GM18511 (cell line): ENCODE results near the gene RHOT2.

Source experiments
- ATAC-seq: cut with Tn5 transposase; IDR thresholded peaks from one replicate; pipeline ENCODE4 v1.9.1; 2021; ENCODE audit warnings: mild to moderate bottlenecking, moderate library complexity; ENCODE audit not compliant: unreplicated experiment

The RHOT2 gene

DNA sequence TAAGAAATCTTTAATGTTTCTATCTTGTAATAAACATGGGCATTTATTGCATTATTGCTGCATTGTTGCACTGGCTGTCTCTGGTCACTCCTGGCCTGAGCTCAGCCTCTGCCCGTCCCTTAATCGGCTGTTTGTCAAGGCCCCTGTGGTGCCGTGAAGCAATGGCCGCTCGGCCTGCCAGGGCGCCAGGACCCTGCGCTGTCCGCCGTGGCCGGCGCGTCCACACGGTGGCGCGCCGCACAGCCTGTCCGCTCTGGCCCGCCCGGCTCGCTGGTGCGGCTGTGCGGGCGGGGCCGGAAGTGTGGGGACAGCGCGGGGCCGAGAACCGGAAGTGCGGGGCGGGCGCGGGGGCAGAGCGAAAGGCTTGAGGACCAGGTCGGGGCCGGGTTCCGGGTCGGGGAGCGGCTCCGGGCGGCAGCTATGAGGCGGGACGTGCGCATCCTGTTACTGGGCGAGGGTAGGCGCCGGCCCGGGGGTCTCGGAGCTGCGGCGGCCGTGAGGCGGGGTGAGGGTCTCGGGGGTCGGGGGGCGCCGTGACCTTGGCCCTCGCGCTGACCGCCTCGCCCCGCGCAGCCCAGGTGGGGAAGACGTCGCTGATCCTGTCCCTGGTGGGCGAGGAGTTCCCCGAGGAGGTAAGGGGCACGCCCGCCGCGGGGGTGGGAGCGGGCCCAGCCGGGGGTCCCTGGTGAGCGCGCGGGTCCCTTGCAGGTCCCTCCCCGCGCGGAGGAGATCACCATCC lies at the start of gene RHOT2:
TSS of gene RHOT2 (plus strand) at position 353 of the 739 bp plus-strand sequence. CDS start at position 421, 68 bp downstream.
- peak; percentile 85 for ATAC-seq

DNA sequence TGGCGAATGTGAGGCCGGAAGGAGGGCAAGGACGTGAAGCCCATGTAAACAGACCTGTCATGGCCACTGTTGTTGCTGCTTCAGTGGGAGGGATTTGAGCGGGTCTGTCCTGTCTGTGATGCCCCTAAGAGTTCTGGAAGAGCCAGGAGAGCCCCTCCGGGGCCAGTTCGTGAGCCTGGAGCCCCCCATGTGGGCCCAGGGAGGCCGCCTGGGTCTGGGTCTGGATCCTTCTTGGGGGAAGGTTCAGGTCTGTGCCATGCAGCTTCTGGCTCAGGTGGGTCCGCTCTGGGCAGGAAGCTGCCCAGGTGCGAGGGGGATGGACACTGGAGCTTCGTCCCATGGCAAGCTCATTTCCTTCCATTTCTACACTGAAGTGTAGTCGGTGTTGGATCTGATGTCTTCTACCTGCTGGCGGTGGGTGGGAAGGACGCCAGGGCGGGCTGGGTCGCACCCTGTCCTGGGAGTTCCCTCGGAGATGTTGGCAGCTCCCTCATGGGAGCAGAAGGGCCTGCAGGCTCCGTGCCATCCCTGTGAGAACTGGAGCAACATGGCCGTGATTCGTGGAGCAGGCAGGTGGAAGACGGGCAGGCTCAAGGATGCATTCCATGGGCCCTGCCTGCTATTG lies 48.3 kb upstream of the RHOT2 start:
- no peak for ATAC-seq

DNA sequence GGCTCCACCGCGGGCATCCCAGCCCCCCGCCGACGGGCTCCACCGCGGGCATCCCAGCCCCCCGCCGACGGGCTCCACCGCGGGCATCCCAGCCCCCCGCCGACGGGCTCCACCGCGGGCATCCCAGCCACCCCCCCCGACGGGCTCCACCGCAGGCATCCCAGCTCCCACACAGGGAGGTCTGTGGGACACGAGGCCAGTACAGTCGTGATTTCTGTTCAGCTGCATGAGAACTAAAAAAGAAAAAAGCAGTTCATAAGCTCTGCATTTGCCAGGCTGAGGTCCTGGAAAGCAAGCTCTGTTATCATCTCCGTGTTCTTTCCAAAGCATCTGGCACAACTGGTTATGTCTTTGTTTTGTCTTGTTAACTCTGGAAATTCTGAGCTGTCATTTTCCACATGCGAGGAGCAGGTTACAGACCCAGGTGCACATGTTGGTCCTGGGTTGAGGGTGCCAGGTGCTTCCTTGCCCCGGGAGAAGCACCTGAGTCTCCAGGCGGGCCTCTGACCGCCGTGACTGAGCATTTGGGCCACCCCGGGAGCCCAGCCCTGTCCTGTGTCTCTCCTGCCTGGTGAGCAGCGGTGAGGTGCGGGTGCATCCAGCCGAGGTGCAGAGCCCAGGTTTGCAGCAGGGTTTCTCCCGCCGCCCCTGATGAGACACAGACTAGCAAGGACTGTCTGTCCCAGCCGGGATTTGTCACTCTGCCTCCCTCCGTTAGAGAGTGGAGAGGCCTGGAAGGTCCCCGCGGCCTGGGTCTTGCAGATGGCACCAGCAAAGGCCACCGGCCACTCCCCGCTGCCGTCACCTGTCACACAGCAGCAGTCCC lies 47.0 kb upstream of the RHOT2 start:
- ATAC-seq, result no peak

DNA sequence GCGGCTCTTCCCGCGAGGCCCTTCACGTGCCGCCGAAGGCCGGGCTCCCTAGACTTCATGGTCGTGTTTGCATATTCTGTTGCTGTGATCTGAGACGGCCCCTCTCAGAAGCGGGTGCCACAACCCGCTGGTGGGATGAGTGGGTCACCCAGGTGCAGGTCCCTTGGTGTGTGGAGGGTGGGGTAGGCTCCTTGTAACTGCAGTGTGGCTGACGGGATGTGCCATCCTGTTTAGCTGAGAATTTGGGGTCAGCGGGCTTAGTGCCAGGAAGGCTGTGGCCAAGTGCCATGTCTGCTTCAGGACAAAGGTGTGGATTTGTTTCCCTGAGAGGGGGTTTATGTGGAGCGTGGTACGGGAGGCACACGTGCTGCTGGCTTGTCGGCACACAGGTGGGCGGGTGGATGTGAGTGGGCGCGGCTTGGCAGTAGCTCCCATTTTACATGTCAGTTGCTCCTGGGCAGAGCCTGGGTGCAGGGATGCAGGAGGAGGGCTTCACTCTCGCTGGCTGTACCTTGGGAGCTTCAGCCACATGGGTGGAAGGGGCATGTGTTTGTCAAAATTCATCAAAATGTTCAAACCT lies 46.3 kb upstream of the RHOT2 start:
- ATAC-seq, result no peak

DNA sequence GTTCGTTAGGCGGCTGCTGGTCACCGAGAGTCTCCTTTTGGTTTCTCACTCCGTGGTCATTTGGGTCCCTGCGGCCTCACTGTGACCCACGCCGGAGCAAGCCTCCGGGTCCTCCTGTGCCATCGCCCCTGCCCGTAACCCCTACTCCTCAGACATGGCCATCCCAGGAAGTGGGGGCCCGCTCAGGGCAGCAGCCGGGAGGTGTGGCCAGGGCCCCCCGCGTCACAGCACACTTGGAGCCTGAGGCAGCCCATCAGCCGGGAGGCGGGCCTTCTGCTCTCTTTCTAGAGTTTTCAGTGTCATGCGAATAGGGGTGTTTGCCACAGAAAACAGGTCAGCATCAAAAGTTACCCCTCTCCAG lies 45.0 kb upstream of the RHOT2 start:
- no peak for ATAC-seq

DNA sequence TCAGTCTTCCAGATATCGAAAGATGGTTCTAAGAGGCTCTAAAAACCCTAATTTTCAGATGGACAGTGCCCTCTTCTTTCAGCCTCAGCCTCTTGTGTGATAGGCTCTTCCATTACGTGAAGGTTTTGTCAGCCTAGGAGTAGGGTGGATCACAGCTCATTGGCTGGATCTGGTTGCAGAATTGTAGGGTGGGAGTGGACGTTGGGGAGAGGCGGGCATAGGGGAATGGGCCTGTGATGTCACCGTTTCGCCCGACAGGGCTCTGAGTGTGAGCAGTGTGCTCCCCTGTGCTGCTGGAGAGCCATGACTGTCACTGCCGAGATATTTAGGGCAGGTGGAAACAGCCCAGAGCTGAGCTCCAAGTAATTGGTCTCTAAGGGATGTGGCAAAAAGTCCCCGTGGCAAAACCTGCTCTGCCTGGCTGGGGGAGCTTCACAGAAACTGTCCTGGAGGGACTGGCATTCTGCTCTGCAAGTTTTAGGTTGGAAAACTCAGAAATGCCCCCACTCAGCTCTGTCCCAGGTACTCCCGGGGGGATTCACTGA lies 43.3 kb upstream of the RHOT2 start:
- no peak for ATAC-seq

DNA sequence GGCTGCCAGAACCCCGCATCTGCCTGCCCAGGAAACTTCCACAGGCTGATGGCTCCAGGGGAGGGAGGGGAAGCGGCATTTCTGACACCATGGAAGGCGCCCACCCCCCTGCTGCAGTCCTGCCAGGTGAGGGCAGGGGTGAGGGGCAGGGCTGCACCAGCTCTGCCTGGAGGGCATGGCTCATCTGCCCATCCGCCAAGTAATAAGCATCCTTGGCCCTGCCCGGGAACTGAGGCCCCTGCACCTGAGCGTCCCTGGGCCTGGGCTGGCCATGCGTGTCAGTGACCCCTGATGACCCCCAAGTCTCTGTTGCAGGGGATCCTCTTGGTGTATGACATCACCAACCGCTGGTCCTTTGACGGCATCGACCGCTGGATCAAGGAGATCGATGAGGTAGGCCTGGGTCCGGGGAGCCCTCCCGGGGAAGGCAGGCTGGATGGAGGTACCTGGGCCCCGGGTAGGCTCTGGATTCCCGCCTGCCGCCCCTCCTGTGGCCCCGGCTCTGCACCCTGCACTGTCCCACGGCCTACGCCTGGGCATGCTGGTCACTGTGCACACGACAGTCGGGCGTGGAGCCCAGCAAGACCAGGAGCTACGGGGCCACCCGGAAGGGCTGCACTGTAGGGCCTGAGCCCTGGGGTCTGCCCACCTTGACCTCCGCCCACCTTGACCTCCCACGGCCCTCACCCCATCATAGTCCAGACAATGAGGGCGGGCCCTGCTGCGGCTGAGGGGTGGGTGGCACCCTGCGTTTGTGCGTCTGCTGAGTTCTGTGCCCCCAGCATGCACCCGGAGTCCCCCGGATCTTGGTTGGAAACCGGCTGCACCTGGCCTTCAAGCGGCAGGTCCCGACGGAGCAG lies 42.6 kb upstream of the RHOT2 start:
- no peak for ATAC-seq

DNA sequence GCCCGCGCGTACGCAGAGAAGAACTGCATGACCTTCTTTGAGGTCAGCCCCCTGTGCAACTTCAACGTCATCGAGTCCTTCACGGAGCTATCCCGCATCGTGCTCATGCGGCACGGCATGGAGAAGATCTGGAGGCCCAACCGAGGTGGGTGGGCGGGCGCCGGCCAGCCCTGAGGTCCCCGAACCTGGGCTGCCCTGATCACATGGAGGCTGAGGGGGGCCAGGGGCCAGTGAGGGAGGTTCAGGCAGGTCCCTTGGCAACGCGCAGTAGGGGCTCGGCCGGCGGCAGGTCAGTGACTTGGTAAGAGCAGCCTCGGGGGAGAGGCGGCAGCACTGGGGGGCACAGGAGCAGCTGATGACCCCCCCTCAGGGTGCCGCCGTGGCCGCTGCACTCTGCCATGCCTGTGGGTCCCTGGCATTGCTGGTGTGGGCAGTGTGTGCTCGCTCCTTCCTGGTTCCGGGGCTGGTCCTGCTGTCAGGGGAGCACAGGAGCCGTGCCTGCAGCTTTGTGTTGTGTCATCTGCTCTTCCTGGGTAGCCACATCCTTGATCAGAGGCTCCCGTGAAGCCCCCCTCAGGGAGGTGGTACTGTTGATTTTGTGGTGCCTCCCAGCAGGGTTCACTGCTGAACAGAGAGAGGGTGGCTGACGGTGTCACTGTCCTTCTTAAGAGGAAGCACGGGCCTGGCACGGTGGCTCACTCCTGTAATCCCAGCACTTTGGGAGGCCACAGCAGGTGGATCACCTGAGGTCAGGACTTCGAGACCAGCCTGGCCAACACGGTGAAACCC lies 41.8 kb upstream of the RHOT2 start:
- no peak for ATAC-seq

DNA sequence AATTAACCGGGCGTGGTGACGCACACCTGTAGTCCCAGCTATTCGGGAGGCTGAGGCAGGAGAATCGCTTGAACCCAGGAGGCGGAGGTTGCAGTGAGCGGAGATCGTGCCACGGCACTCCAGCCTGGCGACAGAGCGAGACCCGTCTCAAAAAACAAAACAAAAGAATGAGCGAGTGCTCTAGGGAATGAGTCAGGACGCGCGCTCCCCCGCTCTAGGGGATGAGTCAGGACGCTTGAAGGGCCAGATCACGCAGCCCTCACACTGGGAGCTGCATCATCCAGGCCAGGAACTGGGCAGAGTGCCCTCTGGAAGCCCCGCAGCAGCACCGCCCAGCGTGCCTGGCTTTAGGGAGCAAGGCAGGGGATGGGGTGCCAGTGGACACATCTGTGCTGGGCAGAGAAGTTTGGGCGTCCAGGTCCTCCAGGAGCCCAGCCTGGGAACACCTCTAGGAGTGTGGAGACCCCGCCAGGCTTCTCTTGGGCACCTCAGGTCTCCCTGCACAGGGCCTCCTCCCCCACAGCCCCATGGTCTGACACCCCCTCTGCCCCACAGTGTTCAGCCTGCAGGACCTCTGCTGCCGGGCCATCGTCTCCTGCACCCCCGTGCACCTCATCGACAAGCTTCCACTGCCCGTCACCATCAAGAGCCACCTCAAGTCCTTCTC lies 41.0 kb upstream of the RHOT2 start:
- ATAC-seq, result no peak

DNA sequence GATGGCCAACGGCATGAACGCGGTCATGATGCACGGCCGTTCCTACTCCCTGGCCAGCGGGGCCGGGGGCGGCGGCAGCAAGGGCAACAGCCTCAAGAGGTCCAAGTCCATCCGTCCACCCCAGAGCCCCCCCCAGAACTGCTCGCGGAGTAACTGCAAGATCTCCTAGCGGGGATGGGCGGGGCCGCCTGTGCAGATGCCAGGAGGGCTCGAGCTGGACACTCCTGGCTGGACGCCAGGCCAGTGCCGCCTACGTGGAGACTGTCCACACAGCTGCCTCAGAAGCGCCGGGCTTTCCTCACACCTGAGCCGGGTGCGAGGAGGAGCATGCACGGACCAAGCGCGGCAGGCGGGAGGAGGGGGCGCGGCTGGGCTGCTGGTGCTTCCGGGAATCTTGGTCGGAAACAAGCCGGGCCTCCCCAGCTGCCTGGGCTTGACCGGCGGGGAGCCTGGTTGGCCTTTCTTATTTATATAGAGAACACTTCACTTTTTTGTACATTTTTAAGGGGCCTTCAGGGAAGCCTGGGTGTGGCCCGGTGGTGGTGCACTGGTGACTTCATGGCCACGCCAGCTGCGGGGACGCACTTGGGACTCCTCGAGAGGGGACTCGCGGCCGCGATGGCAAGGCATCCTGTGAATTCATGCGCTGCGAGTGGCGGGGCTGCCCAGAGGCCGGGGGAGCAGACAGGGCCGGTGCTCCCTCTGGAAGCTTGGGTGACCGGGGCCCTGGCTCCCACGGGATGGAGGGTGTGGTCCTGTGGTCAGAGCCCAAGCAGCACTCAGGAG lies 40.3 kb upstream of the RHOT2 start:
- ATAC-seq, result no peak

DNA sequence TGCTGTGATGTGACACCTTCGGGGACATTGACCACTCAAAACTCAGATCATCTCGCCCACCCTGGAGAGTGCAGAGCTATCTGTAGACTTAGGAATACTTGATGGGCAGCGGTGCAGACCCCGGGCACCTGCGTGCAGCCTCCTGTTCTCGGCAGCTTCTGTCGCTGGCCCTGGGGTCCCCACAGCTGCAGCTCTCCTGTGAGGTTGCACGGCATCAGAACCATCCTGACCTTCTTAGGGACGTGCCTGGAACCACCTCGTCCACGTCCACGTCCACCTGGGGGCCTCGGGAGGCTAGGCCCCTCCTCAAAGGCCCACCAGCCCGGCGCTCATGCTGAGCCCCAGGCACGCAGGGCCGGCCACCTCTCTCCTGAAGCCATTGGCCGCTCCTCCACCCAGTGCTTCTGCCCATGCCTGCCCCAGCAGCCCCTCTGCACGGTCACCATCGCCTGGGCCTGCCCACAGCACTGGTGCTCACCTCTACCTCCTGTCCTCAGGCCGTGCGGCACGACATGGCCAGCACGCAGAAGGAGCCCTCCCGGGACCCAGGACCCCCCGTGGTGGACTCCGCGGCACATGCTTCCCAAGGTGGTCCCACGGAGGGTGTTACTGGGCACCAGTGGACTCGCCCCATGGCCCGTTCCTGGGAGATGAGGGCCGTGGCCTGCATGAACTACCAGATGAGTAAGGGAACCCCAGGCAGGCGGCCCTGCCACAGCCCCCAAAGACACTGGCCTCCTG lies 39.4 kb upstream of the RHOT2 start:
- no peak for ATAC-seq

DNA sequence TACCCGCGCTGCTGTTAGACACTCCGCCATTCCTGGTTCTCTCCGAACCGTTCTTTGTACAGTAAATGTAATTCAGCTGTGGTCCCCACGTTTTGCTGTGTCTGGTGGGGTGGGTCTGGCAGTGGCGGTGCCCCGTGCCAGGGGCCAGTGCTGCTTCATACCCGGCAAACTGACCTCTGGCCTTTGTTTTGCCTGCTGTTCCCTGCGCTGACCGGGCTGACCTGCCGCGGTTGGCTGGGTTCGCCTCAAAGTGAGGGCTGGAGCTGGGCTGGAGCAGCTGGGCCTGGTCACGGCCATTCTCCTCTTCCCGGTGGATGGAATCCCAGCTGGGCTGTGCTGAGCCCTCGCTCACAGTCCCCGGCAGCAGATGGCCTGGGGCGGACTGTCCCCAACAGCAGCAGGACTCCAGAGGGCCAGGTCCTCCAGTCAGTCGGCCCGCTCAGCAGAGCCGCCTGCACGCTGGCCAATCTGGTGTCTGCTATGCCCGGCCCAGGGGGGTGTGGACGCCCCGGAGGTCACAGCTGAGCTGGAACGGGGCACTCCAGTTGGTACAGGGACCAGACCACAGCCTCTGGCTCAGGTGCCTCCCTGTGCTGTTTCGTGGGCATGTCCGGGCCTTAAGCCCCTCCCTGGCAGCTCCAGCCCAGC lies 38.6 kb upstream of the RHOT2 start:
- no peak for ATAC-seq

DNA sequence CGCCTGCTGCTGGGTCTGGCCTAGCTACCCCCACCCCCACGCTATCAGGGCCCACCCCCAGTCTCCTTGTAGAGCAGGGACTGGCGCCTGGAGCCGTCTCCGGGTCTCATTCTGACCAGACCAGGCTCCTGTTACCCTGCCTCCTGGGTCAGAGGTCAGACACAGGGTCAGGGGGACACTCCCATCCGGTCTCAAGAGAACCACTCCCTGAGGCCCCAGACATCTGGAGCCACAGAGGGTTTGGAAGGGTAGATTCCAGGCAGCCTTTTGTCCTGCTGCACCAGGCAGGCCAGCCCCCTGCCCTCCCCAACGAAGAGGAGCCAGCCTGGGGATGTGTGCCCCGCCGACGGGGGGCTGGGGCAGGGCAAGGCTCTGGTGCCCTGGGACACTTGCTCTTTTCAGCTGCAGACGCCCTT lies 38.1 kb upstream of the RHOT2 start:
- no peak for ATAC-seq

DNA sequence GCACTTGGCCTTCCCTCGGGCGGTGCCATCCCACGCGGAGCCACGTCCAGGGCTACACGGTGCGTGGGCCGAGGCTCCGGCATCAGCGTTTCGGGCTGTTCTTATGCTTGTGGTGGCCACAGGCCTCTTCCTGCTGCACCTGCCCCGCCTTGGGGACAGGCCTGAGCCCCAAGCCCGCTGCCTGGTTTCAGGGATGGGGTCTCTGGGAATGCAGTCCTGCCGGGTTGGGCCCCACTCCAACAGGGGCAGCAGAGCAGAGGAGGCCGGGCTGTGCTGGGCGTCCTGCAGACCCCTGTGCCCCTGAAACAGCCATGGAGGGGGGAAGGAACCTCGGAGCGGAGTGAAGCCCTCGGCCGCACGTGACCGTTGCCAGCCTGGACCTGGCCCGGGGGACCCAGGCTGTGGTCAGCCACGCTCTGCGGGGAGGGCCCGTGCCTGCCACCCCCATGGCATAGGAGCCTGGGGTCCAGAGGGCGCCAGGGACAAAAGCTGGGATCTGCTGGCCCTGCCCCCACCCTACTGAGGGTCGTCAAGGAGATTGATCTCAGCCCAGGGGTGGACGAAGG lies 37.6 kb upstream of the RHOT2 start:
- ATAC-seq, result no peak

DNA sequence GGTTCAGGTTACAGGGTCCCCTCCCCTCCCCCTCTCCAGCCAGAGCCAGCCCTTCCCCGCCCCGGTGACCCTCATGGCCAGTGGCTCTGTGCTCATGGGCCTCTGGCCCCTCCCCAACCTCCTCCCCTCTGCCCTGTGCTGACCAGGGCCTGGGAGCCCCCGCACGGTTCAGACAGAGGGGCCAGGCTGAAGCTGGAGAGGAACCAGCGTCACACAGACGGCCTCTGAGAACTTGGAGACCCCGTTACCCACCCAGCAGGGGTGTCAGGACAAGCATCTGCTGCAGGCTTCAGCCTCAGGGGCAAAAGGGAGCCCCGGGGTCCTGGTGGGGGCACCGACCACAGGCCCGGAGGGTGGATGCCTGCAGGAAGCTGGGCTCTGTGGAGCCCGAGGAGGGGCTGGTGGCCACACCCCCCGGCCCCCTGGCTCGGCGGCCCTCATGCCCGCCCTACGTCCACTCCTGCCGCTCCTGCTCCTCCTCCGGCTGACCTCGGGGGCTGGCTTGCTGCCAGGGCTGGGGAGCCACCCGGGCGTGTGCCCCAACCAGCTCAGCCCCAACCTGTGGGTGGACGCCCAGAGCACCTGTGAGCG lies 37.0 kb upstream of the RHOT2 start, which contains the start of gene WFIKKN1:
TSS of gene WFIKKN1 (plus strand) at position 171 of the 591 bp plus-strand sequence. CDS start at position 440, 269 bp downstream.
- ATAC-seq, result no peak

DNA sequence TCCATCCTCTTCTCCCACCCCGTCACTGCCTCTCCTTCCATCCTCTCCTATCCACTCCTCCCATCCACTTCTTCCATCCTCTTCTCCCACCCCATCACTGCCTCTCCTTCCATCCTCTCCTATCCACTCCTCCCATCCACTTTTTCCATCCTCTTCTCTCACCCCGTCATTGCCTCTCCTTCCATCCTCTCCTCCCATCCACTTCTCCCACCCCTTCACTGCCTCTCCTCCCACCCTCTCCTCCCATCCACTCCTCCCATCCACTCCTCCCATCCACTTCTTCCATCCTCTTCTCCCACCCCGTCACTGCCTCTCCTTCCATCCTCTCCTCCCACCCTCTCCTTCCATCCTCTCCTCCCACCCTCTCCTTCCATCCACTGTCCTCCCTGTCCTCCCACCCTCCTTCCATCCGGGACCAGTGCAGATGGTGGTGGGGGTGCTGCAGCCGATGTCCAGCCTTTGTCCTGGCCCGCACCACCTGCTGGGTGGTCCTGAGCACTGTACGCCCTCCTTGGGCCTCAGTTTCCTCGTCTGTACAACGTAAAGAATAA lies 36.0 kb upstream of the RHOT2 start:
- no peak for ATAC-seq
